ENCODE measurements around the gene GABRG1.

The GABRG1 gene

DNA sequence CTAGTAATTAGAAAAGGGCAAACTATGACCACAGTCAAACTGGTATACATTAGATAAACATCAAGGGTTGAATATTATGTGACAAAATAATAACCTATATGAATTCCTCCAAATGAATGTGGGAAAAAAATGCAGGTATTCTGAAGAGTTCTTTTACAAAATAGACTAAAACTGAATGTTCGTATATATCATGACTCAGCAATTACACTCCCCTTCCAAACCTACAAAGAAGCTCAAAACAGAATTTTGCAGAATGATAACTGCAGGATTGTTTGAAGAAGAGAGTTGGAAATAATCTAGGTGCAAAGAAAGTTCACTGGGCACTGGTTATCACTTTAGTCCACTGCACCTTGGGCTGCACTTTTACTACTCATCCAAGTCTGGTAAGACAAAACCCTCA, 134.1 kb downstream of the GABRG1 start:
- no peak overlapping the region for H3K4me3 ChIP-seq (ENCODE audit: low read depth, low read length)
- DNase-seq: no peak
- no peak overlapping the region for H3K27ac ChIP-seq
- no peaks in the 10 kb centered on the region for H3K36me3 ChIP-seq
- no peaks in the 10 kb centered on the region for H3K27me3 ChIP-seq (ENCODE audit: insufficient read depth, low read depth, severe bottlenecking)
- H3K9me3 ChIP-seq (ENCODE audit: severe bottlenecking): no peaks in the 10 kb centered on the region
- no peak for TF ChIP-seq CTCF (IDR thresholded peaks at IDR 0.05; ENCODE audit: low read depth, low read length)

DNA sequence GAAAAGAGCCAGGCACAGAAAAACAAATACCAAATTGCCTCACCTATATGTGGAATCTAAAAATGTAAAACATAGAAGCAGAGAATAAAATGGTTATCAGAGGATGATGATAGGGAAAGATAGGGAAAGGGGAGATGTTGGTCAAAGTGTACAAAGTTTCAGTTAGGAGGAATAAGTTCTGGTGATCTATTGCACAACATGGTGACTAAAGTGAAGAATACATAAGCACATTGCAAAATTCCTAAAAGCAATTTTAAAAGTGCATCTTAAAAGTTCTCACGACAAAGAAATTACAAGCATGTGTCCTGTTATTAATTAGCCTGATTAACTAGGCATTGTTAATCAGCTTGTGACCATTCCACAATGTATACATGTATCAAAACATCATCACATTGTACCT, 136.0 kb downstream of the GABRG1 start:
- no peaks in the 10 kb centered on the region for H3K27me3 ChIP-seq (ENCODE audit: insufficient read depth, low read depth, severe bottlenecking)
- DNase-seq: no peak

More for the DNA sequence above, 136.0 kb downstream of the GABRG1 start:
- no peak for TF ChIP-seq CTCF (IDR thresholded peaks at IDR 0.05; ENCODE audit: low read depth, low read length)
- H3K9me3 ChIP-seq (ENCODE audit: severe bottlenecking): no peaks in the 10 kb centered on the region
- H3K27ac ChIP-seq: no peak overlapping the region
- H3K36me3 ChIP-seq: no peaks in the 10 kb centered on the region
- H3K4me3 ChIP-seq (ENCODE audit: low read depth, low read length): no peak overlapping the region

Data from WERI-Rb-1 (cell line).